Esophagus muscularis mucosa (tissue), 4 donors: Measurements from ENCODE around the gene PLCB3. TPM values are rescaled to one million over a fixed set of nuclear protein-coding genes. Genes with fewer than 3 reads are reported as not detected.

Experiments
- DNase-seq: peaks from one replicate; pipeline ENCODE4 v3.0.0-alpha.2; 2017; ENCODE audit errors: extremely low spot score
- H3K27ac ChIP-seq, 4 donors: fragments of 200-600 bp; sonication (generic); replicated peaks in 1 of 4; 1 replicate in 3 of 4; 2 replicates in 1 of 4; pipeline ENCODE4 v1.5.1; 2016 to 2019; ENCODE audit warnings: mild to moderate bottlenecking in 1 of 4
- H3K27me3 ChIP-seq, 4 donors: fragments of 200-600 bp; sonication (generic); one replicate each; pipeline versions ENCODE4 v1.5.1 to v1.6.0; 2016 to 2019
- H3K36me3 ChIP-seq, 4 donors: fragments of 200-600 bp; sonication (generic); one replicate each; pipeline ENCODE4 v1.5.1; 2016 to 2019
- H3K4me1 ChIP-seq, 4 donors: fragments of 200-600 bp; sonication (generic); one replicate each; pipeline ENCODE4 v1.5.1; 2016 to 2019
- H3K4me3 ChIP-seq, 4 donors: fragments of 200-600 bp; sonication (generic); 1 replicate in 2 of 4; 2 replicates in 2 of 4; pipeline ENCODE4 v1.5.1; 2016 to 2019; ENCODE audit warnings: mild to moderate bottlenecking in 4 of 4, moderate library complexity in 1 of 4
- H3K9me3 ChIP-seq, 4 donors: fragments of 200-600 bp; sonication (generic); 1 replicate in 3 of 4; 2 replicates in 1 of 4; pipeline ENCODE4 v1.5.1; 2016 to 2019
- CTCF ChIP-seq, 3 experiments: fragments of 200-600 bp in 2 of 3; fragments of 450-650 bp in 1 of 3; sonication (generic) in 2 of 3; IDR thresholded peaks; one replicate each; pipeline ENCODE4 v1.5.1; 2017 to 2019; ENCODE audit warnings: antibody characterized with exemption in 3 of 3, mild to moderate bottlenecking in 2 of 3, moderate library complexity in 1 of 3
- EP300 ChIP-seq: sonication (generic); formaldehyde crosslinking; IDR thresholded peaks from one replicate; pipeline ENCODE4 v1.6.1; 2017; ENCODE audit warnings: antibody characterized with exemption
- POLR2A ChIP-seq: fragments of 450-650 bp; IDR thresholded peaks from one replicate; pipeline ENCODE4 v1.6.1; 2017; ENCODE audit warnings: antibody characterized with exemption, moderate library complexity, mild to moderate bottlenecking, low read depth
- POLR2AphosphoS5 ChIP-seq, 2 donors: sonication (generic); formaldehyde crosslinking; IDR thresholded peaks; one replicate each; pipeline ENCODE4 v1.6.1; 2017; ENCODE audit warnings: antibody characterized with exemption in 2 of 2
- WGBS: methylation state at CpG from one replicate; pipeline ENCODE4 v1.1.5; 2018; 5-methylcytosine and 5-hydroxymethylcytosine counted together
- intact Hi-C: fragments of 100-400 bp; cut with DNase I; formaldehyde crosslinking; loops from one replicate; pipeline ENCODE4 v1.15.1; 2023
- total RNA-seq, 4 donors: library from RNA; depleted of rRNA; stranded (reverse); fragments of >200 nt; gene quantifications; one replicate each; pipeline versions ENCODE4 v1.1.0 to v1.2.1, GENCODE V29; 2016

Gene PLCB3
- total RNA-seq, 4 donors from 2014 or later = 18.9 to 36.5 (median 25.3) TPM

GRCh38 chr11:64224151-64224890 lies 27.0 kb upstream of the PLCB3 start:
- intact Hi-C loops = no loop called here
- H3K27ac ChIP-seq = peak overlapping the region in 1 of 4 donors; percentile 93
- no peaks in the 10 kb centered on the region for H3K9me3 ChIP-seq
- no peak for DNase-seq
- no peak overlapping the region for H3K4me3 ChIP-seq
- no peaks in the 10 kb centered on the region for H3K27me3 ChIP-seq
- H3K4me1 ChIP-seq = peaks cover 23 to 46% (median 39%) of the 10 kb centered on the region in 4 donors
- WGBS = 94% methylated on average over 10 of the region's 17 CpGs
- no peak for TF ChIP-seq EP300
- TF ChIP-seq CTCF (IDR thresholded peaks at IDR 0.05) = no peak
- TF ChIP-seq POLR2AphosphoS5 (IDR thresholded peaks at IDR 0.05) = no peak
- no peak for TF ChIP-seq POLR2A
- H3K36me3 ChIP-seq = peaks cover 4 to 39% (median 29%) of the 10 kb centered on the region in 4 donors

- no peak for DNase-seq
- Histone ChIP-seq H3K27ac (peak overlapping the region; percentile 87 to 93 (median 90)), H3K36me3 (peaks cover 4 to 38% (median 25%) of the 10 kb centered on the region in 4 donors), H3K4me3 (peak overlapping the region; percentile 69 to 80 (median 71)), H3K4me1 (peaks cover 30 to 53% (median 46%) of the 10 kb centered on the region in 4 donors), H3K9me3 (no peaks in the 10 kb centered on the region), H3K27me3 (no peaks in the 10 kb centered on the region)
- 69% methylated on average over 9 of the region's 22 CpGs for WGBS
- no peak for TF ChIP-seq POLR2AphosphoS5 (IDR thresholded peaks at IDR 0.05)
- TF ChIP-seq CTCF (IDR thresholded peaks at IDR 0.05) = no peak
- no peak for TF ChIP-seq EP300
- no peak for TF ChIP-seq POLR2A
- intact Hi-C loops = loop anchor here (5.0 kb wide), 1 partner anchor 38 kb away; the partner anchor contains the start of gene STIP1
Observed at GRCh38 chr11:64224891-64225607, 26.3 kb upstream of the PLCB3 start.

GRCh38 chr11:64225608-64226506 lies 25.5 kb upstream of the PLCB3 start, which contains the start of the genes NUDT22 and TRPT1:
Gene NUDT22, plus strand, starts transcription at chr11:64226274. Its CDS starts 379 bp downstream, at chr11:64226653.
Gene TRPT1, minus strand, starts transcription at chr11:64226186. Its CDS starts 326 bp downstream, at chr11:64225860.
- peak within 1 kb of the TSS; percentile 87 to 93 (median 90) for H3K27ac ChIP-seq
- peak within 1 kb of the TSS; percentile 69 to 80 (median 71) for H3K4me3 ChIP-seq
- 17% methylated on average over 4 of the region's 54 CpGs for WGBS
- intact Hi-C loops = loop anchor here (5.0 kb wide), 1 partner anchor 39 kb away; the partner anchor contains the start of gene STIP1
- H3K4me1 ChIP-seq = peaks cover 30 to 57% (median 51%) of the 10 kb centered on the region in 4 donors
- H3K9me3 ChIP-seq = no peaks in the 10 kb centered on the region
- DNase-seq = peak; percentile 98
- peaks cover 4 to 32% (median 17%) of the 10 kb centered on the region in 4 donors for H3K36me3 ChIP-seq
- TF ChIP-seq POLR2AphosphoS5 (IDR thresholded peaks at IDR 0.05) = peak; percentile 94
- TF ChIP-seq CTCF (IDR thresholded peaks at IDR 0.05) = peak in 2 of 3 experiments; percentile 22 to 36
- TF ChIP-seq POLR2A = peak; percentile 94
- no peak for TF ChIP-seq EP300
- H3K27me3 ChIP-seq = no peaks in the 10 kb centered on the region

GRCh38 chr11:64226507-64227051 lies 24.8 kb upstream of the PLCB3 start:
- H3K27ac ChIP-seq = peak overlapping the region; percentile 87 to 93 (median 90)
- H3K9me3 ChIP-seq = no peaks in the 10 kb centered on the region
- peaks cover 35 to 64% (median 58%) of the 10 kb centered on the region in 4 donors for H3K4me1 ChIP-seq
- intact Hi-C loops = loop anchor here (5.0 kb wide), 1 partner anchor 39 kb away; the partner anchor contains the start of gene STIP1
- H3K36me3 ChIP-seq = peaks cover 4 to 24% (median 12%) of the 10 kb centered on the region in 4 donors
- no peaks in the 10 kb centered on the region for H3K27me3 ChIP-seq
- no peak for DNase-seq
- WGBS = 23% methylated on average over 10 of the region's 26 CpGs
- peak overlapping the region; percentile 69 to 80 (median 71) for H3K4me3 ChIP-seq
- TF ChIP-seq POLR2AphosphoS5 (IDR thresholded peaks at IDR 0.05) = no peak
- TF ChIP-seq POLR2A = no peak
- no peak for TF ChIP-seq CTCF (IDR thresholded peaks at IDR 0.05)
- no peak for TF ChIP-seq EP300
